SK-N-SH treated with all-trans-retinoic acid at 6 μM for 48 hours (cell line): Measurements from ENCODE around the gene FOXRED2.

Experiments
- ATAC-seq: fragments of 200-7000 bp; cut with Tn5 transposase; 3 replicates; pipeline ENCODE4 v1.9.1; 2020; ENCODE audit warnings: mild to moderate bottlenecking, moderate library complexity
- ARNTL ChIP-seq: fragments of 450-650 bp; formaldehyde crosslinking; IDR thresholded peaks from 2 replicates; pipeline ENCODE4 v1.5.0; 2020; ENCODE audit warnings: low read depth, mild to moderate bottlenecking, moderate library complexity, borderline replicate concordance
- CSDC2 ChIP-seq: fragments of 250-450 bp; sonication (Bioruptor Pico); IDR thresholded peaks from 2 replicates; pipeline ENCODE4 v1.5.0; 2020; ENCODE audit warnings: mild to moderate bottlenecking, moderate library complexity
- ESRRG ChIP-seq: fragments of 250-450 bp; sonication (Bioruptor Pico); IDR thresholded peaks from 2 replicates; pipeline ENCODE4 v1.6.1; 2021; ENCODE audit warnings: mild to moderate bottlenecking
- GLIS3 ChIP-seq: fragments of 250-450 bp; sonication (Bioruptor Pico); IDR thresholded peaks from 2 replicates; pipeline ENCODE4 v1.5.0; 2020; ENCODE audit warnings: mild to moderate bottlenecking, moderate library complexity
- ISL1 ChIP-seq: fragments of 250-450 bp; sonication (Bioruptor Pico); IDR thresholded peaks from 2 replicates; pipeline ENCODE4 v2.1.2; 2022; ENCODE audit warnings: mild to moderate bottlenecking, moderate library complexity
- PPARA ChIP-seq: fragments of 250-450 bp; sonication (Bioruptor Pico); IDR thresholded peaks from 2 replicates; pipeline ENCODE4 v1.5.0; 2020; ENCODE audit warnings: mild to moderate bottlenecking, borderline replicate concordance
- RARB ChIP-seq: fragments of 250-450 bp; sonication (Bioruptor Pico); IDR thresholded peaks from 2 replicates; pipeline ENCODE4 v1.8.0; 2021; ENCODE audit warnings: mild to moderate bottlenecking, moderate library complexity
- SNAI2 ChIP-seq: fragments of 250-450 bp; sonication (Bioruptor Pico); IDR thresholded peaks from 2 replicates; pipeline ENCODE4 v1.5.0; 2020; ENCODE audit warnings: mild to moderate bottlenecking, moderate library complexity
- TOX ChIP-seq: fragments of 250-450 bp; sonication (Bioruptor Pico); IDR thresholded peaks from 2 replicates; pipeline ENCODE4 v1.8.0; 2021; ENCODE audit warnings: mild to moderate bottlenecking, moderate library complexity, borderline replicate concordance
- ZC3H10 ChIP-seq: fragments of 250-450 bp; sonication (Bioruptor Pico); IDR thresholded peaks from 2 replicates; pipeline ENCODE4 v1.5.1; 2021; ENCODE audit warnings: mild to moderate bottlenecking, moderate library complexity
- ZFP30 ChIP-seq: fragments of 450-650 bp; formaldehyde crosslinking; IDR thresholded peaks from 2 replicates; pipeline ENCODE4 v1.5.0; 2022; ENCODE audit warnings: mild to moderate bottlenecking, moderate library complexity
- ZNF70 ChIP-seq: fragments of 450-650 bp; formaldehyde crosslinking; IDR thresholded peaks from 2 replicates; pipeline ENCODE4 v1.5.0; 2020; ENCODE audit warnings: mild to moderate bottlenecking, moderate library complexity
- ZNF8 ChIP-seq: fragments of 450-650 bp; formaldehyde crosslinking; IDR thresholded peaks from 2 replicates; pipeline ENCODE4 v1.5.0; 2020; ENCODE audit warnings: mild to moderate bottlenecking, moderate library complexity
- TF ChIP-seq, protein P1 (sequence below): fragments of 250-450 bp; sonication (Bioruptor Pico); IDR thresholded peaks from 2 replicates; pipeline ENCODE4 v1.5.1; 2020; ENCODE audit warnings: low read depth, mild to moderate bottlenecking, moderate library complexity
- TF ChIP-seq, protein P2 (sequence below): fragments of 250-450 bp; sonication (Bioruptor Pico); IDR thresholded peaks from 2 replicates; pipeline ENCODE4 v1.5.0; 2020; ENCODE audit warnings: mild to moderate bottlenecking, moderate library complexity
- TF ChIP-seq, protein P3 (sequence below): fragments of 250-450 bp; sonication (Bioruptor Pico); IDR thresholded peaks from 2 replicates; pipeline ENCODE4 v1.8.0; 2020; ENCODE audit warnings: mild to moderate bottlenecking, moderate library complexity, borderline replicate concordance
- TF ChIP-seq, protein P4 (sequence below): fragments of 250-450 bp; sonication (Bioruptor Pico); IDR thresholded peaks from 2 replicates; pipeline ENCODE4 v1.8.0; 2021; ENCODE audit warnings: low read depth, mild to moderate bottlenecking, moderate library complexity, borderline replicate concordance
- TF ChIP-seq, protein P5 (sequence below): fragments of 250-450 bp; sonication (Bioruptor Pico); IDR thresholded peaks from 2 replicates; pipeline ENCODE4 v1.5.1; 2021; ENCODE audit warnings: mild to moderate bottlenecking, moderate library complexity

FOXRED2 gene

DNA sequence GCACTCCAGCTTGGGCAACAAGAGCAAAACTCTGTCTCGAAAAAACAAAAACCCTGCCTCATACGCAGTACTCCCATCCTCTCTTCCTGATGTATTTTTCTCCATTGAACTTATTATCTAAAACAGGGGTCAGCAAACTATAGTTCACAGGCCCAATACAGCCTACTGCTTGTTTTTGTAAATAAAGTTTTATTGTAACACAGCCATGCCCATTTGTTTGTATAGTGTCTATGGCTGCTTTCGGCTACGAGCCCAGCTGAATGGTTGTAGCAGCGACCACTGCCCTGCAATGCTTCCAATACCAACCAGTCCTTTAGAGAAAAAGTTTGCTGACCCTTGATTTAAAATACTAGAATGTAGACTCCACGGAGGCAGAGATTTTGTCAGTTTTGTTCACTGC lies 31.5 kb downstream of the FOXRED2 start:
- TF ChIP-seq, protein P1, sequence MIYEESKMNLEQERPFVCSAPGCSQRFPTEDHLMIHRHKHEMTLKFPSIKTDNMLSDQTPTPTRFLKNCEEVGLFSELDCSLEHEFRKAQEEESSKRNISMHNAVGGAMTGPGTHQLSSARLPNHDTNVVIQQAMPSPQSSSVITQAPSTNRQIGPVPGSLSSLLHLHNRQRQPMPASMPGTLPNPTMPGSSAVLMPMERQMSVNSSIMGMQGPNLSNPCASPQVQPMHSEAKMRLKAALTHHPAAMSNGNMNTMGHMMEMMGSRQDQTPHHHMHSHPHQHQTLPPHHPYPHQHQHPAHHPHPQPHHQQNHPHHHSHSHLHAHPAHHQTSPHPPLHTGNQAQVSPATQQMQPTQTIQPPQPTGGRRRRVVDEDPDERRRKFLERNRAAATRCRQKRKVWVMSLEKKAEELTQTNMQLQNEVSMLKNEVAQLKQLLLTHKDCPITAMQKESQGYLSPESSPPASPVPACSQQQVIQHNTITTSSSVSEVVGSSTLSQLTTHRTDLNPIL (CRISPR knock-in tag) = no peak
- TF ChIP-seq, protein P2, sequence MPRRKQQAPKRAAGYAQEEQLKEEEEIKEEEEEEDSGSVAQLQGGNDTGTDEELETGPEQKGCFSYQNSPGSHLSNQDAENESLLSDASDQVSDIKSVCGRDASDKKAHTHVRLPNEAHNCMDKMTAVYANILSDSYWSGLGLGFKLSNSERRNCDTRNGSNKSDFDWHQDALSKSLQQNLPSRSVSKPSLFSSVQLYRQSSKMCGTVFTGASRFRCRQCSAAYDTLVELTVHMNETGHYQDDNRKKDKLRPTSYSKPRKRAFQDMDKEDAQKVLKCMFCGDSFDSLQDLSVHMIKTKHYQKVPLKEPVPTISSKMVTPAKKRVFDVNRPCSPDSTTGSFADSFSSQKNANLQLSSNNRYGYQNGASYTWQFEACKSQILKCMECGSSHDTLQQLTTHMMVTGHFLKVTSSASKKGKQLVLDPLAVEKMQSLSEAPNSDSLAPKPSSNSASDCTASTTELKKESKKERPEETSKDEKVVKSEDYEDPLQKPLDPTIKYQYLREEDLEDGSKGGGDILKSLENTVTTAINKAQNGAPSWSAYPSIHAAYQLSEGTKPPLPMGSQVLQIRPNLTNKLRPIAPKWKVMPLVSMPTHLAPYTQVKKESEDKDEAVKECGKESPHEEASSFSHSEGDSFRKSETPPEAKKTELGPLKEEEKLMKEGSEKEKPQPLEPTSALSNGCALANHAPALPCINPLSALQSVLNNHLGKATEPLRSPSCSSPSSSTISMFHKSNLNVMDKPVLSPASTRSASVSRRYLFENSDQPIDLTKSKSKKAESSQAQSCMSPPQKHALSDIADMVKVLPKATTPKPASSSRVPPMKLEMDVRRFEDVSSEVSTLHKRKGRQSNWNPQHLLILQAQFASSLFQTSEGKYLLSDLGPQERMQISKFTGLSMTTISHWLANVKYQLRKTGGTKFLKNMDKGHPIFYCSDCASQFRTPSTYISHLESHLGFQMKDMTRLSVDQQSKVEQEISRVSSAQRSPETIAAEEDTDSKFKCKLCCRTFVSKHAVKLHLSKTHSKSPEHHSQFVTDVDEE (CRISPR knock-in tag) = no peak
- TF ChIP-seq ISL1 (CRISPR knock-in tag) (no peak), ZNF70 (CRISPR knock-in tag) (no peak), RARB (CRISPR knock-in tag) (no peak), ZC3H10 (CRISPR knock-in tag) (no peak)
- ATAC-seq = no peak

DNA sequence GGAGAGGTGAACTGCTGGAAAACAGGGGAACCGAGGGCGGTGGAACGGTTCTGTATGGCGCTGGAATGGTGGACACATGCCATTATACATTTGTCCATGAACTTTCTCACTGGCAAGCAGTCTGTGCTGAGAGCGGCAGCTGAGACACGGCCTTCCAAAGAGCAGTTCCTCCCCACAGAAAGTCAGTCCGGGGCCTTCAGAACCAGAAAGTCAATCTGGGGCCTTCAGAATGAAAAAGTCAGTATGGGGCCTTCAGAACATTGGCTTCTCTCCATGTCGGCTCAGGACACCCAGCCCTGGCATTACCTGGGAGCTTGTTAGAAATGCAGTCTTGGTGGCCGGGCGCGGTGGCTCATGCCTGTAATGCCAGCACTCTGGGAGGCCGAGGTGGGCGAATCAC lies 34.2 kb downstream of the FOXRED2 start:
- TF ChIP-seq ZNF8 (CRISPR knock-in tag) = no peak
- TF ChIP-seq ZFP30 (CRISPR knock-in tag) = no peak
- no peak for TF ChIP-seq ESRRG (CRISPR knock-in tag)
- TF ChIP-seq, protein P1 (CRISPR knock-in tag) = no peak
- TF ChIP-seq TOX = no peak
- no peak for TF ChIP-seq CSDC2 (CRISPR knock-in tag)
- TF ChIP-seq, all 23 proteins: peak for 0
- no peak for ATAC-seq

DNA sequence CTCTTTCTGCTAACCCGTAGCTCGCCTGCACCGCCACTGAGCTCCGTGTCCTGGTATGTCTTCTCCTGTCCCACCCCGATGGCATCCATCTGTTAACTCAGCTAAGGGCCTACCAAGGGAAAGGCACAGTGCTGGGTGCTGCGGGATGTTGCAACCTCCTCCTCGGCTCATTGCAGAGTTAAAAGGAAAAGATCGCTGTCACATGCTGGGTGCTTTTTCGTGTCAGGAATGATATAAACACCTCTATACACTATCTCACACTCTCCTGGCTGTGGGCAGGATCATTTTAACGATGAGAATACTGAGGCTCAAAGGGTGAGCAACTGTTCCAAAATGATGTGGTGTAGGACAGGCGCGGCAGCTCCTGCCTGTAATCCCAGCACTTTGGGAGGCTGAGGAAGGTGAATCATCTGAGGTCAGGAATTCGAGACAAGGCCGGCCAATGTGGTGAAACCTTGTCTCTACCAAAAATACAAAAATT lies 35.5 kb downstream of the FOXRED2 start:
- TF ChIP-seq, protein P3, sequence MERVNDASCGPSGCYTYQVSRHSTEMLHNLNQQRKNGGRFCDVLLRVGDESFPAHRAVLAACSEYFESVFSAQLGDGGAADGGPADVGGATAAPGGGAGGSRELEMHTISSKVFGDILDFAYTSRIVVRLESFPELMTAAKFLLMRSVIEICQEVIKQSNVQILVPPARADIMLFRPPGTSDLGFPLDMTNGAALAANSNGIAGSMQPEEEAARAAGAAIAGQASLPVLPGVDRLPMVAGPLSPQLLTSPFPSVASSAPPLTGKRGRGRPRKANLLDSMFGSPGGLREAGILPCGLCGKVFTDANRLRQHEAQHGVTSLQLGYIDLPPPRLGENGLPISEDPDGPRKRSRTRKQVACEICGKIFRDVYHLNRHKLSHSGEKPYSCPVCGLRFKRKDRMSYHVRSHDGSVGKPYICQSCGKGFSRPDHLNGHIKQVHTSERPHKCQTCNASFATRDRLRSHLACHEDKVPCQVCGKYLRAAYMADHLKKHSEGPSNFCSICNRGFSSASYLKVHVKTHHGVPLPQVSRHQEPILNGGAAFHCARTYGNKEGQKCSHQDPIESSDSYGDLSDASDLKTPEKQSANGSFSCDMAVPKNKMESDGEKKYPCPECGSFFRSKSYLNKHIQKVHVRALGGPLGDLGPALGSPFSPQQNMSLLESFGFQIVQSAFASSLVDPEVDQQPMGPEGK = no peak
- no peak for TF ChIP-seq PPARA (CRISPR knock-in tag)
- TF ChIP-seq ARNTL (CRISPR knock-in tag) = no peak
- no peak for TF ChIP-seq ZFP30 (CRISPR knock-in tag)
- no peak for TF ChIP-seq ESRRG (CRISPR knock-in tag)
- no peak for TF ChIP-seq GLIS3 (CRISPR knock-in tag)
- no peak for TF ChIP-seq ZNF70 (CRISPR knock-in tag)
- TF ChIP-seq, protein P4, sequence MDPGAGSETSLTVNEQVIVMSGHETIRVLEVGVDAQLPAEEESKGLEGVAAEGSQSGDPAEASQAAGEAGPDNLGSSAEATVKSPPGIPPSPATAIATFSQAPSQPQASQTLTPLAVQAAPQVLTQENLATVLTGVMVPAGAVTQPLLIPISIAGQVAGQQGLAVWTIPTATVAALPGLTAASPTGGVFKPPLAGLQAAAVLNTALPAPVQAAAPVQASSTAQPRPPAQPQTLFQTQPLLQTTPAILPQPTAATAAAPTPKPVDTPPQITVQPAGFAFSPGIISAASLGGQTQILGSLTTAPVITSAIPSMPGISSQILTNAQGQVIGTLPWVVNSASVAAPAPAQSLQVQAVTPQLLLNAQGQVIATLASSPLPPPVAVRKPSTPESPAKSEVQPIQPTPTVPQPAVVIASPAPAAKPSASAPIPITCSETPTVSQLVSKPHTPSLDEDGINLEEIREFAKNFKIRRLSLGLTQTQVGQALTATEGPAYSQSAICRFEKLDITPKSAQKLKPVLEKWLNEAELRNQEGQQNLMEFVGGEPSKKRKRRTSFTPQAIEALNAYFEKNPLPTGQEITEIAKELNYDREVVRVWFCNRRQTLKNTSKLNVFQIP (CRISPR knock-in tag) = no peak
- TF ChIP-seq ZC3H10 (CRISPR knock-in tag) = no peak
- TF ChIP-seq, protein P5, sequence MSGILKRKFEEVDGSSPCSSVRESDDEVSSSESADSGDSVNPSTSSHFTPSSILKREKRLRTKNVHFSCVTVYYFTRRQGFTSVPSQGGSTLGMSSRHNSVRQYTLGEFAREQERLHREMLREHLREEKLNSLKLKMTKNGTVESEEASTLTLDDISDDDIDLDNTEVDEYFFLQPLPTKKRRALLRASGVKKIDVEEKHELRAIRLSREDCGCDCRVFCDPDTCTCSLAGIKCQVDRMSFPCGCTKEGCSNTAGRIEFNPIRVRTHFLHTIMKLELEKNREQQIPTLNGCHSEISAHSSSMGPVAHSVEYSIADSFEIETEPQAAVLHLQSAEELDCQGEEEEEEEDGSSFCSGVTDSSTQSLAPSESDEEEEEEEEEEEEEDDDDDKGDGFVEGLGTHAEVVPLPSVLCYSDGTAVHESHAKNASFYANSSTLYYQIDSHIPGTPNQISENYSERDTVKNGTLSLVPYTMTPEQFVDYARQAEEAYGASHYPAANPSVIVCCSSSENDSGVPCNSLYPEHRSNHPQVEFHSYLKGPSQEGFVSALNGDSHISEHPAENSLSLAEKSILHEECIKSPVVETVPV = no peak
- no peak for TF ChIP-seq RARB (CRISPR knock-in tag)
- TF ChIP-seq, protein P2 (CRISPR knock-in tag) = no peak
- TF ChIP-seq, protein P1 (CRISPR knock-in tag) = no peak
- no peak for TF ChIP-seq SNAI2
- no peak for ATAC-seq
